GM13976 (cell line): Measurements from ENCODE around the gene RBMS2.

Source experiments
- DNase-seq: peaks from one replicate; pipeline ENCODE4 v3.0.0; 2012; ENCODE audit warnings: low spot score
- in situ Hi-C: fragments of 300-500 bp; cut with MboI; formaldehyde crosslinking; loops from one replicate; pipeline ENCODE4 v1.12.0; 2022; ENCODE audit warnings: low sequenced_read_pairs, mixed read lengths, inconsistent platforms; ENCODE audit not compliant: unreplicated experiment
- TF ChIP-seq, protein P1 (sequence below): IDR thresholded peaks from 2 replicates; pipeline ENCODE4 v1.5.1; 2012; ENCODE audit warnings: borderline replicate concordance, mild to moderate bottlenecking; ENCODE audit not compliant: insufficient read depth; ENCODE audit errors: extremely low read depth, missing control alignments, control extremely low read depth

RBMS2 gene

DNA sequence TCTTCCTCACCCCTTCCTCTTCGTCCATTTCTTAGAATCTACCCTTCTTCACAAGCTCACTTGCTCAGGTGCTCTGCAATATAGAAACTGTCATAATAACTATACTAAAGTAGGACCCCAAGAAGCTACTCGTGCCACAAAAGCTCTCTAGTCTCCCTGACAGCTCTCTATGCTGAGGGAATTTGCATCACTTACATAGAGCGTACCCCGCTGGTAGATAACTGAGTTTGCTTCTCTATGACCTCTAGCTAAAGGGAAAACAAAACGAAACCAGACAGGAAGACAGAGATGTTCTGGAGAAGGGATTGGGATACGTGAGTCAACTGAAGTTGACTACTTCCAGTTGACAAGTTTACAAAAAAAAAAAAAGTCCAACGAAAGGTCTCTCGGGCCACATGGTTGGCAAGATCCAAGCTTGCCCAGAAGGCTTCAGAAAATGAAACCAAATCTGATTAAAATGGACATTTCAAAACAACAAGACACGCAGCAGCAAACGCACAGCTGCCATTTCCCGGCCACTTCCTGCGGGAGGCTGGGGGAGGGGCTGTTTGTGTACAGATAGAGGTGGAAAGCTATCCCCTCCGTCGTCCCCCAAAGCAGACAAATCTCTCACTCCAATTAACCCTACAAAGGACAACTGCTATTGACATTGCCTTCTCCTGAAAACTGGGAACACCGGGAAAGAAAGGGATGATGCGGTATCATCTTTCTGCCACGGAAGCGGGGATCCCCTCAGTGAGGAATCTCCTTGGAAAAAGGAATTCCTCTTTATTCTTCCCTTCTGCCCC, 107.2 kb downstream of the RBMS2 start:
- TF ChIP-seq, protein P1, sequence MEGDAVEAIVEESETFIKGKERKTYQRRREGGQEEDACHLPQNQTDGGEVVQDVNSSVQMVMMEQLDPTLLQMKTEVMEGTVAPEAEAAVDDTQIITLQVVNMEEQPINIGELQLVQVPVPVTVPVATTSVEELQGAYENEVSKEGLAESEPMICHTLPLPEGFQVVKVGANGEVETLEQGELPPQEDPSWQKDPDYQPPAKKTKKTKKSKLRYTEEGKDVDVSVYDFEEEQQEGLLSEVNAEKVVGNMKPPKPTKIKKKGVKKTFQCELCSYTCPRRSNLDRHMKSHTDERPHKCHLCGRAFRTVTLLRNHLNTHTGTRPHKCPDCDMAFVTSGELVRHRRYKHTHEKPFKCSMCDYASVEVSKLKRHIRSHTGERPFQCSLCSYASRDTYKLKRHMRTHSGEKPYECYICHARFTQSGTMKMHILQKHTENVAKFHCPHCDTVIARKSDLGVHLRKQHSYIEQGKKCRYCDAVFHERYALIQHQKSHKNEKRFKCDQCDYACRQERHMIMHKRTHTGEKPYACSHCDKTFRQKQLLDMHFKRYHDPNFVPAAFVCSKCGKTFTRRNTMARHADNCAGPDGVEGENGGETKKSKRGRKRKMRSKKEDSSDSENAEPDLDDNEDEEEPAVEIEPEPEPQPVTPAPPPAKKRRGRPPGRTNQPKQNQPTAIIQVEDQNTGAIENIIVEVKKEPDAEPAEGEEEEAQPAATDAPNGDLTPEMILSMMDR = no peak
- in situ Hi-C loops = no loop called here
- DNase-seq = peak; percentile 59

- in situ Hi-C loops = no loop called here
- TF ChIP-seq, protein P1 = no peak
- DNase-seq = peak; percentile 71
Measured at GRCh38 chr12:56629459-56630179, 108.0 kb downstream of the RBMS2 start.

- in situ Hi-C loops = no loop called here
- TF ChIP-seq, protein P1 = no peak
- peak; percentile 94 for DNase-seq
Measured at GRCh38 chr12:56630180-56630632, 108.6 kb downstream of the RBMS2 start, which contains the start of gene BAZ2A. TSS of gene BAZ2A (minus strand) at chr12:56630326. CDS start at chr12:56617530, 12,796 bp downstream.

DNA sequence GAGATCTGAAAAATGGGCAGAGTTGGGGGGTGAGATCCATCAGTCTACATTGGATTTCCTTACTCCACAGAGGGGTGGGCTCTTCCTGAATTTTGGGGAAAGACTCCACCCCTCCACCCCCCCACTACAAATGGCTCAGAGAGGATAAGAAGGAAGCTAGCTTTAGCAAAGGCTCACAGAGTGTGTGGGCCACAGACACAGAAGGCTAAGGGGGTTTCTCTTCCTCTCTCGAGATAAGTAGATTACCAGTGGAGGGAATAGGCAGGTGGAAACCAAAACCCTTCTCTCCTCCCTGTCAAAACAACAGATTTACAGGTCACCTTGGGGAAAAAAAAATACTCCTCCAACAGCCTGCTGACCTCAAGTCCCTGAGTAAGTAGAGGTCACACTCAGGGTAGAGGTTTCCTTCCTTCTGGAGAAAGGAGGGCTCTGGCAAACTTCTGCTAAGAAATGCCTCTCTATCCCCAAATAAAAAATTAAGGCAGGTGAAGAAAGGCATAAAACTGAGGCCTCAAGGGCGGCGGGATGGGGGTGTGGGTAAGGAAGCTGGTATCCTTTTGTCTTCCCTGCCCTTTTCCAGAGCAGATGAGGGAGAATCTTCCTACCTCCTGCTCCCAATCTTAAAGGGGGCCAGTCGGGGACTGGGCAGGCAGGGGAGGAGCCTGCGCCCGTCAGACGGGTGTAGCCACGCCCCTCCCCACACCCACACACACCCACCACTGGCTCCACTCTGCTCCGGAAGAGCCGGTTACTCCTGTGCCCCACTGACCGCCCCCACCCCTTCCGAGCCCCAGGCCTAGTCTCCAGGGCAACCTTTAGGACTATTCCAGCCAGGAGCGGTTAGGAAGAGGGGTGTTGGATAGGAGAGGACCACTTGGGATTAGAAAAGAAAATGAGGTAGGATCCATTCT, 110.4 kb downstream of the RBMS2 start:
- TF ChIP-seq, protein P1 = no peak
- DNase-seq = peak; percentile 76
- in situ Hi-C loops = no loop called here

DNA sequence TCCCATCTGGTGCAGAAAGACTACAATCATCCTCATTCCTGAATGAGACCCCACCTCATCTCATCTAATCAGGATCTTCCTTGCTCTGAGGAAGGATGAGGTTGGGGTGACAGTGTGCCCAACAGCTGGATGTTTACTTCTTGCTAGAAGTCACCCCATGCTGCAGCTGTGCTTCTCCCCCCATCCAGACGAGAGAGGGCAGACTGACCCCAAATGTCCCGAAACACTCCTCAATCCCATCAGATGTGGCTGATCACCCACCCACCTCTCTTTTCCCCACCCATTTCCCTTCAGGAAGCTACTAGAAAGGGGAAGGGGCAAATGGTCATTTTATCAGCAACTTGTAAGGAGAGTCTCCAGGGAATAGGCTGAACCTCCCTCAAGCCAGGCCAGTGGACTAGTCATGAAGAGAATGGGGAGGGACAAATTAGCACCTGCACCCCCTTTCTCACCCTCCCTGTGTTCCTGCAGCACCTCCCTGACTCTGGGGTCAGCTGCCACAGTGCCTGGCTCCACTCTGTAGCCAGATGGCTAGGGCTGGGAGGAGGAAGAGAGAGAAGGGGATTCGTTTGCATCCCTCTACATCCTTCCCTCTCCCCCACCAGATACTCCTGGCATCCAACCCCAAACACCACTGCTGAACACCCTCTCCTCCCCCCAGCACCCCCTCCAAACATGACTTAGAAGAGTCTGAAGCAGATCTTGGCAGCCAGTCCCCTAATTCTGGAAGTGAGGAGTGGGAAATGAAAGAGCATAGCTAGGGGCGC, 111.3 kb downstream of the RBMS2 start:
- TF ChIP-seq, protein P1 = no peak
- DNase-seq = peak; percentile 35
- in situ Hi-C loops = no loop called here
